Trophoblast cell (in vitro differentiated cells and primary cell): ENCODE data around the gene OR8K3.

ENCODE experiments used
- DNase-seq, 2 donors: peaks; one replicate each; pipeline ENCODE4 v3.0.0-alpha.2; 2016
- H2AFZ ChIP-seq: 2 replicates; pipeline ENCODE4 v1.6.1; 2013; ENCODE audit warnings: low read length, moderate library complexity, mild to moderate bottlenecking; ENCODE audit not compliant: insufficient read depth, poor library complexity
- H2AK5ac ChIP-seq: 2 replicates; pipeline ENCODE4 v1.6.1; 2013; ENCODE audit warnings: mild to moderate bottlenecking, low read length
- H2BK120ac ChIP-seq: 2 replicates; pipeline ENCODE4 v1.6.1; 2013; ENCODE audit warnings: low read length, mild to moderate bottlenecking, moderate library complexity; ENCODE audit not compliant: insufficient read depth, poor library complexity
- H2BK12ac ChIP-seq: 2 replicates; pipeline ENCODE4 v1.6.1; 2013; ENCODE audit warnings: mild to moderate bottlenecking, low read length, moderate library complexity
- H2BK5ac ChIP-seq: 2 replicates; pipeline ENCODE4 v1.6.1; 2013; ENCODE audit warnings: low read length, low read depth, moderate library complexity, mild to moderate bottlenecking; ENCODE audit not compliant: poor library complexity
- H3K14ac ChIP-seq: 2 replicates; pipeline ENCODE4 v1.6.1; 2013; ENCODE audit warnings: mild to moderate bottlenecking, low read length
- H3K18ac ChIP-seq: 2 replicates; pipeline ENCODE4 v1.6.1; 2013; ENCODE audit warnings: mild to moderate bottlenecking, low read length
- H3K23ac ChIP-seq: 2 replicates; pipeline ENCODE4 v1.6.1; 2013; ENCODE audit warnings: low read length
- H3K27ac ChIP-seq: 2 replicates; pipeline ENCODE4 v1.5.1; 2013; ENCODE audit warnings: low read depth, mild to moderate bottlenecking, inconsistent platforms, low read length, moderate library complexity
- H3K27me3 ChIP-seq: 2 replicates; pipeline ENCODE4 v1.6.1; 2013; ENCODE audit warnings: inconsistent platforms, mild to moderate bottlenecking, low read length, moderate library complexity; ENCODE audit not compliant: insufficient read depth
- H3K36me3 ChIP-seq, 2 experiments: 1 replicate in 1 of 2; 2 replicates in 1 of 2; pipeline ENCODE4 v1.6.1; 2013; ENCODE audit warnings: low read length in 2 of 2, mild to moderate bottlenecking in 2 of 2, moderate library complexity in 1 of 2; ENCODE audit not compliant: insufficient read depth in 2 of 2, control insufficient read depth in 1 of 2
- H3K4ac ChIP-seq: 2 replicates; pipeline ENCODE4 v1.6.1; 2013; ENCODE audit warnings: low read depth, mild to moderate bottlenecking, low read length, moderate library complexity
- H3K4me1 ChIP-seq, 2 experiments: 1 replicate in 1 of 2; 2 replicates in 1 of 2; pipeline ENCODE4 v1.6.1; 2013; ENCODE audit warnings: low read length in 2 of 2, mild to moderate bottlenecking in 2 of 2, moderate library complexity in 1 of 2; ENCODE audit not compliant: insufficient read depth in 2 of 2, control insufficient read depth in 1 of 2
- H3K4me2 ChIP-seq: 2 replicates; pipeline ENCODE4 v1.6.1; 2013; ENCODE audit warnings: inconsistent platforms, mild to moderate bottlenecking, low read length, moderate library complexity
- H3K4me3 ChIP-seq: 2 replicates; pipeline ENCODE4 v1.5.1; 2013; ENCODE audit warnings: mild to moderate bottlenecking, low read depth, low read length, inconsistent platforms
- H3K79me1 ChIP-seq: one replicate; pipeline ENCODE4 v1.6.1; 2013; ENCODE audit warnings: low read length
- H3K79me2 ChIP-seq: 2 replicates; pipeline ENCODE4 v1.6.1; 2013; ENCODE audit warnings: low read length, mild to moderate bottlenecking; ENCODE audit not compliant: control insufficient read depth, insufficient read depth, poor library complexity
- H3K9ac ChIP-seq: 2 replicates; pipeline ENCODE4 v1.6.1; 2013; ENCODE audit warnings: mild to moderate bottlenecking, low read length
- H3K9me3 ChIP-seq: 2 replicates; pipeline ENCODE4 v1.6.1; 2013; ENCODE audit warnings: low read depth, mild to moderate bottlenecking, control low read depth, inconsistent platforms, low read length; ENCODE audit not compliant: insufficient read depth
- H4K12ac ChIP-seq: 2 replicates; pipeline ENCODE4 v1.6.1; 2013; ENCODE audit warnings: low read depth, mild to moderate bottlenecking, low read length, moderate library complexity
- H4K8ac ChIP-seq: 2 replicates; pipeline ENCODE4 v1.6.1; 2013; ENCODE audit warnings: low read depth, mild to moderate bottlenecking, low read length, moderate library complexity
- H4K91ac ChIP-seq: one replicate; pipeline ENCODE4 v1.6.1; 2013; ENCODE audit warnings: low read depth, mild to moderate bottlenecking, low read length, moderate library complexity
- WGBS: extraction: QIAGEN DNeasy Blood & Tissue Kit; methylation state at CpG from one replicate; pipeline ENCODE4 v1.1.7; 2013; ENCODE audit warnings: missing lambda C conversion rate; ENCODE audit not compliant: insufficient read length, insufficient coverage; ENCODE audit errors: extremely low coverage; 5-methylcytosine and 5-hydroxymethylcytosine counted together

Gene OR8K3

GRCh38 chr11:56340289-56340688 is 25.3 kb downstream of the OR8K3 start:
- no peak overlapping the region for H4K91ac ChIP-seq
- H3K4me1 ChIP-seq: no peaks in the 10 kb centered on the region
- H3K79me2 ChIP-seq: no peaks in the 10 kb centered on the region
- no peak for DNase-seq
- H2AK5ac ChIP-seq: no peak overlapping the region
- no peak overlapping the region for H3K4ac ChIP-seq
- H4K8ac ChIP-seq: no peak overlapping the region
- H3K27me3 ChIP-seq: no peaks in the 10 kb centered on the region
- H3K9ac ChIP-seq: no peak overlapping the region
- H2BK120ac ChIP-seq: no peak overlapping the region
- no peak overlapping the region for H2BK5ac ChIP-seq
- H4K12ac ChIP-seq: no peak overlapping the region
- no peak overlapping the region for H2BK12ac ChIP-seq
- H3K4me3 ChIP-seq: no peak overlapping the region
- no peaks in the 10 kb centered on the region for H3K36me3 ChIP-seq
- H3K4me2 ChIP-seq: no peak overlapping the region
- H3K79me1 ChIP-seq: no peaks in the 10 kb centered on the region
- H3K18ac ChIP-seq: no peak overlapping the region
- no peak overlapping the region for H3K23ac ChIP-seq
- H2AFZ ChIP-seq: no peak overlapping the region
- no peak overlapping the region for H3K14ac ChIP-seq
- H3K9me3 ChIP-seq: no peaks in the 10 kb centered on the region
- H3K27ac ChIP-seq: no peak overlapping the region

- no peak within 1 kb of the TSS for H3K23ac ChIP-seq
- no peak within 1 kb of the TSS for H3K4ac ChIP-seq
- no CpG with 5 or more reads among the region's 1 CpG for WGBS
- no peak within 1 kb of the TSS for H2BK120ac ChIP-seq
- H3K9ac ChIP-seq: no peak within 1 kb of the TSS
- no peak within 1 kb of the TSS for H4K8ac ChIP-seq
- H3K79me2 ChIP-seq: no peaks in the 10 kb centered on the region
- no peaks in the 10 kb centered on the region for H3K4me1 ChIP-seq
- no peaks in the 10 kb centered on the region for H3K9me3 ChIP-seq
- no peak within 1 kb of the TSS for H2AK5ac ChIP-seq
- H3K14ac ChIP-seq: no peak within 1 kb of the TSS
- H3K27ac ChIP-seq: no peak within 1 kb of the TSS
- no peak within 1 kb of the TSS for H3K18ac ChIP-seq
- no peaks in the 10 kb centered on the region for H3K27me3 ChIP-seq
- DNase-seq: no peak
- no peaks in the 10 kb centered on the region for H3K79me1 ChIP-seq
- no peak within 1 kb of the TSS for H2AFZ ChIP-seq
- H3K4me2 ChIP-seq: no peak within 1 kb of the TSS
- H4K12ac ChIP-seq: no peak within 1 kb of the TSS
- H3K36me3 ChIP-seq: no peaks in the 10 kb centered on the region
- H2BK5ac ChIP-seq: no peak within 1 kb of the TSS
- H3K4me3 ChIP-seq: no peak within 1 kb of the TSS
- no peak within 1 kb of the TSS for H4K91ac ChIP-seq
- no peak within 1 kb of the TSS for H2BK12ac ChIP-seq
Measured at GRCh38 chr11:56345739-56346138, 30.8 kb downstream of the OR8K3 start, which contains the start of gene OR8K1. TSS of gene OR8K1 (plus strand) at chr11:56346039. CDS start at chr11:56346039, 0 bp downstream.

DNA sequence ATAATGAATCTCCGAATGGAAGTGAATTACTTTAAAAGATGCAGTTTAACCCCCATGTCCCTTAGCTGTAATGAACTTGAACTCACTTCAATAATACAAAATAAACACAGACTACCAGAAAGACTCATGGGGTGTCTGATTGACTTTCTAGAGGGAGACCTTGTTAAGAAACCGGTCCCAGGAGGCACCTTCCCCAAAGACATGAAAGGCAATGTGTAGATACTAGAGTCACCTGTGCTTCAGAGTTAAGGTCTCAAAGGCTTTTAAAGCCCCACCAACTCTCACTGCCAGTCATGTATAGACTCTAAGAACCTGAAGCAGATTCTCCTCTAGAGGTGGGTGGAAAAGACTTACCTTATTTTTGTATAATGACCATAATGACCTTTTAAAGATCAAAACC is 39.0 kb downstream of the OR8K3 start, which contains the start of gene OR8J1:
Gene OR8J1, plus strand, starts transcription at position 301 of the 400 bp plus-strand sequence. CDS start 5,956 bp downstream, outside the sequence.
- H3K4ac ChIP-seq: no peak within 1 kb of the TSS
- no peak within 1 kb of the TSS for H3K9ac ChIP-seq
- no peak within 1 kb of the TSS for H4K12ac ChIP-seq
- no peaks in the 10 kb centered on the region for H3K36me3 ChIP-seq
- no peaks in the 10 kb centered on the region for H3K79me1 ChIP-seq
- H2BK120ac ChIP-seq: no peak within 1 kb of the TSS
- no peak within 1 kb of the TSS for H4K91ac ChIP-seq
- no peak within 1 kb of the TSS for H2BK5ac ChIP-seq
- H3K4me2 ChIP-seq: no peak within 1 kb of the TSS
- no peak within 1 kb of the TSS for H3K23ac ChIP-seq
- H3K9me3 ChIP-seq: no peaks in the 10 kb centered on the region
- no peaks in the 10 kb centered on the region for H3K27me3 ChIP-seq
- no peaks in the 10 kb centered on the region for H3K79me2 ChIP-seq
- no peak within 1 kb of the TSS for H2AK5ac ChIP-seq
- H3K4me1 ChIP-seq: no peaks in the 10 kb centered on the region
- H3K27ac ChIP-seq: no peak within 1 kb of the TSS
- H2AFZ ChIP-seq: no peak within 1 kb of the TSS
- no peak for DNase-seq
- H3K14ac ChIP-seq: no peak within 1 kb of the TSS
- no peak within 1 kb of the TSS for H4K8ac ChIP-seq
- no peak within 1 kb of the TSS for H3K18ac ChIP-seq
- WGBS: no CpG with 5 or more reads among the region's 2 CpGs
- no peak within 1 kb of the TSS for H3K4me3 ChIP-seq
- H2BK12ac ChIP-seq: no peak within 1 kb of the TSS
